Activated naive CD8-positive, alpha-beta T cell treated with anti-CD3 and anti-CD28 coated beads, Interleukin-2, amount 50 U/mL, for 24 hours (primary cell): ENCODE measurements around the gene HAP1.
"Not testable (repeated sequence)": the region's sequence is repeated elsewhere in the genome, so short reads cannot be mapped to it uniquely, and the experiment has no call there.

Experiments
- ATAC-seq: fragments of 150-1000 bp; cut with Tn5 transposase; one replicate; pipeline ENCODE4 v1.10.0; 2021
- DNase-seq: peaks from one replicate; pipeline ENCODE4 v3.0.0; 2021
- H3K27ac Mint-ChIP-seq: one replicate; pipeline ENCODE4 v1.8.0; 2021; ENCODE audit warnings: mild to moderate bottlenecking, mixed read lengths
- H3K27me3 Mint-ChIP-seq: one replicate; pipeline ENCODE4 v1.8.0; 2021; ENCODE audit warnings: mixed read lengths
- H3K36me3 Mint-ChIP-seq: one replicate; pipeline ENCODE4 v1.8.0; 2021; ENCODE audit warnings: low read depth, mixed read lengths
- H3K4me1 Mint-ChIP-seq: one replicate; pipeline ENCODE4 v1.8.0; 2021; ENCODE audit warnings: mixed read lengths
- H3K4me3 Mint-ChIP-seq: one replicate; pipeline ENCODE4 v1.8.0; 2021; ENCODE audit warnings: mild to moderate bottlenecking, moderate library complexity, mixed read lengths
- H3K9me3 Mint-ChIP-seq: one replicate; pipeline ENCODE4 v1.8.0; 2021; ENCODE audit warnings: mixed read lengths

The HAP1 gene

GRCh38 chr17:41682631-41683030 lies 51.8 kb downstream of the HAP1 start:
- DNase-seq: no peak
- H3K9me3 Mint-ChIP-seq: no peaks in the 10 kb centered on the region
- H3K36me3 Mint-ChIP-seq: peaks cover 4% of the 10 kb centered on the region
- no peaks in the 10 kb centered on the region for H3K27me3 Mint-ChIP-seq
- no peak overlapping the region for H3K4me3 Mint-ChIP-seq
- no peak overlapping the region for H3K27ac Mint-ChIP-seq
- peaks cover 31% of the 10 kb centered on the region for H3K4me1 Mint-ChIP-seq
- ATAC-seq: no peak

- no peak overlapping the region for H3K27ac Mint-ChIP-seq
- H3K4me1 Mint-ChIP-seq: peaks cover 31% of the 10 kb centered on the region
- H3K4me3 Mint-ChIP-seq: no peak overlapping the region
- H3K27me3 Mint-ChIP-seq: no peaks in the 10 kb centered on the region
- H3K36me3 Mint-ChIP-seq: peaks cover 4% of the 10 kb centered on the region
- DNase-seq (no peak), ATAC-seq (no peak)
- H3K9me3 Mint-ChIP-seq: no peaks in the 10 kb centered on the region
Measured at GRCh38 chr17:41681776-41682175, 52.7 kb downstream of the HAP1 start.

- ATAC-seq: no peak
- no peaks in the 10 kb centered on the region for H3K9me3 Mint-ChIP-seq
- DNase-seq: no peak
- no peak overlapping the region for H3K27ac Mint-ChIP-seq
- peaks cover 42% of the 10 kb centered on the region for H3K4me1 Mint-ChIP-seq
- no peaks in the 10 kb centered on the region for H3K27me3 Mint-ChIP-seq
- H3K4me3 Mint-ChIP-seq: no peak overlapping the region
- peaks cover 4% of the 10 kb centered on the region for H3K36me3 Mint-ChIP-seq
Measured at GRCh38 chr17:41680426-41681040, 53.9 kb downstream of the HAP1 start.

- peaks cover 42% of the 10 kb centered on the region for H3K4me1 Mint-ChIP-seq
- H3K36me3 Mint-ChIP-seq: peaks cover 4% of the 10 kb centered on the region
Measured at GRCh38 chr17:41679740-41680425, 54.6 kb downstream of the HAP1 start.

GRCh38 chr17:41678907-41679739 lies 55.3 kb downstream of the HAP1 start:
- Mint-ChIP-seq H3K27ac (peak overlapping the region; percentile 97), H3K36me3 (peaks cover 4% of the 10 kb centered on the region), H3K4me3 (peak overlapping the region; percentile 82), H3K4me1 (peaks cover 42% of the 10 kb centered on the region), H3K9me3 (no peaks in the 10 kb centered on the region), H3K27me3 (no peaks in the 10 kb centered on the region)
- DNase-seq (peak; percentile 54), ATAC-seq (peak; percentile 84)

More at GRCh38 chr17:41679740-41680425, 54.6 kb downstream of the HAP1 start:
- DNase-seq (no peak), ATAC-seq (no peak)
- Mint-ChIP-seq H3K27ac (peak overlapping the region; percentile 97), H3K27me3 (no peaks in the 10 kb centered on the region), H3K9me3 (no peaks in the 10 kb centered on the region), H3K4me3 (no peak overlapping the region)

GRCh38 chr17:41678411-41678906 lies 56.0 kb downstream of the HAP1 start:
- Mint-ChIP-seq H3K36me3 (peaks cover 4% of the 10 kb centered on the region), H3K9me3 (no peaks in the 10 kb centered on the region), H3K4me3 (peak overlapping the region; percentile 82), H3K4me1 (peaks cover 42% of the 10 kb centered on the region), H3K27ac (peak overlapping the region; percentile 97), H3K27me3 (no peaks in the 10 kb centered on the region)
- ATAC-seq (peak; percentile 56), DNase-seq (peak; percentile 46)

GRCh38 chr17:41676058-41676419 lies 58.4 kb downstream of the HAP1 start:
- Mint-ChIP-seq H3K4me3 (no peak overlapping the region), H3K27ac (no peak overlapping the region), H3K36me3 (peaks cover 4% of the 10 kb centered on the region), H3K9me3 (no peaks in the 10 kb centered on the region), H3K27me3 (no peaks in the 10 kb centered on the region), H3K4me1 (peaks cover 63% of the 10 kb centered on the region)
- DNase-seq (no peak), ATAC-seq (no peak)

GRCh38 chr17:41675157-41676057 lies 59.0 kb downstream of the HAP1 start:
- not testable (repeated sequence) for H3K27ac Mint-ChIP-seq, H3K9me3 Mint-ChIP-seq, H3K36me3 Mint-ChIP-seq, DNase-seq, ATAC-seq, H3K4me3 Mint-ChIP-seq, H3K27me3 Mint-ChIP-seq
- H3K4me1 Mint-ChIP-seq: peaks cover 64% of the 10 kb centered on the region
